HuH-7 (cell line): ENCODE data around the gene DPEP3.
"Not testable (repeated sequence)": the region's sequence is repeated elsewhere in the genome, so short reads cannot be mapped to it uniquely, and the experiment has no call there.

ENCODE experiments used
- DNase-seq: peaks from one replicate; pipeline ENCODE4 v3.0.0; 2011; ENCODE audit warnings: low spot score

DPEP3 gene

DNA sequence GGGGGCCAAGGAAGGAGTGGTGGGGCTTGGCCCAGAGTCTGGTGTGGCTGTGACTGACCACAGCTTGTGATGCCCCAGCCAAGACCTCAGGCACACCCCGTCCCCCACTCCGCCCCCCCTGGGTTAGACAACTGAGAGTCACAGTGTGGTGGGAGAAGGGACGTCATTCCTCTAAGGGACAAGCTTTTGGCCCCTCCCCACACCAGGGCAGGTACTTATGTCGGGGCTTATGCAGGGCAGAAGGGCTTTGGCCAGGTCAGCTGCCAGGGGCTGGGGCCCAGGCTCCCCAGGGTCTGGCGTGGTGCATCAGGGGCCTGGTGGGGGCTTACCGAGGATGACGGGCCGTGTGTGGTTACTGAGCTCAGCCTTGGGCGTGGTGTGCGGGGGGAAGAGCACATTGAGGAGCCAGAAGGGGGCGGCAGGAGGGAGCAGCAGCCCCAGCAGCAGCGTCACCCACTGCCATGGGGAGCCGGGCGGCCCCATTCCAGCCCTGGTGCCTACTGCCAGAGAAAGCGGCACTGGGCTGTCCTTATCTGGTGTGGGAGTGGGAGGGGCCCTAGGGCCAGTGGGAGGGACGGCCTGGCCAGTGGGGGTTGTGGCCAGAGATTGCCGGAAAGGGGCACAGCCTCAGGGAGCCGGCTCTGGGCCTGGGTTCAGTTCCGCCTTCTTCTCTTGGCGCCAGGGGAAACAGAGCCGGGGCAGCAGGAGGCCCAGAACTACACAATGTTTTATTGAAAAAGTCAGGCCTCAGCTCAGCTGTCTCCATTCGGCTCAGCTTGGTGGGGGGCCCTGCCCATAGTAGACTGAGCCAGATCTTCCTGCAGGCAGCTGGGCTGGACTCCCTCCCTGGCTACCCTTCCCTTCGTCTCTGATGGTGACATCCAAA lies 36.4 kb downstream of the DPEP3 start, which contains the start of gene LCAT:
Gene LCAT, minus strand, starts transcription at position 502 of the 886 bp plus-strand sequence. Its CDS starts 19 bp downstream, at position 483.
- DNase-seq, result no peak

DNA sequence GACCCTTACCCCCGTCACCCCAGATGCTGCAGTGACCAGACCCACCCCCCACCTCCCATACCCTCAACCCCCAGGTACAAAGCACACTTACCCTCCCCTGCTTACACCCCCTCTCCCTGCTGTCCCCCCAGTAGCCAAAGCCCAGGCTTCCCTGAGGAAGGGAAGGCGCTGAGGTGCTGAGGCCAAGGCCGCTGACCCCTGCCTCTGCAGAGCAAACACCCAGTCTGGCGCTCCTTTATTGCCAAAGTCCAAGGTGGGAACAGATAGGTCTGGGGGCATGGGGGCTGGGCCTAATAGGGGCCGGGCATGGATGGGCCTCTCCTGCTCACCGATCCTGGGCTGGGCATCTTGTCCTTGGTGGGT lies 37.1 kb downstream of the DPEP3 start:
- DNase-seq, result no peak

DNA sequence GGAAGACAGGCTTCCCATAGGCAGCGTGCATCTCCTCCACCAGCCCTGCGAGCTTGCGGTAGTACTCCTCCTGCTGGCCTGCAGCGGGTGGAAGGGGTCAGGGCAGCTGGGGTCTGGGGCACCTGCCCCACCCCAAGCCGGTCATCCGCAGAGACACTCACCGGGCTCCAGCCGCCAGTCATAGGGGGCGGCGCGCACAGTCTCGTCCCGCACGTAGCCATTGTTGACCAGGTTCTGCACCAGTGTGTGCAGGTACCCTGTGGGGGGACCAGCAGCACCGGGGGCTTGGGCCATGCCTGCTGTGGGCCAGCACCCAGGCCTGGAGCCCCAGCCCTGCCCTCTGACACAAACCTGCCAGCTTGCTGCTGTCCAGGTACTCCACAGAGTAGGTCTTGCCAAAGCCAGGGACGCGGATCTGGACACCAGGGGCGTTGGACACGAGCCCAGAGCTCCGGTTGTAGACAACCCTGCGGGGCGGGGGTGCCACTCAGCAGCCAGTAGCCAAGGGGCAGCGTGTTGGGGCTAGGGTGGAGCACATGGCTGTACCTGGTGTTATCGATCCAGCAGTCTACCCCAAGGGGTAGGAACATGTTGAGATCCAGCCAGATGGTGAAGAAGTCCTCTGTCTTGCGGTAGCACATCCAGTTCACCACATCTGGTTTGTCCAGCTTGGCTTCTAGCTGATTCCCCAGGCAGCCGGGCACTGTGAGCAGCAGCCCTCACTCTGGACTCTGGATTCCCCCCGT lies 37.6 kb downstream of the DPEP3 start:
- no peak for DNase-seq

DNA sequence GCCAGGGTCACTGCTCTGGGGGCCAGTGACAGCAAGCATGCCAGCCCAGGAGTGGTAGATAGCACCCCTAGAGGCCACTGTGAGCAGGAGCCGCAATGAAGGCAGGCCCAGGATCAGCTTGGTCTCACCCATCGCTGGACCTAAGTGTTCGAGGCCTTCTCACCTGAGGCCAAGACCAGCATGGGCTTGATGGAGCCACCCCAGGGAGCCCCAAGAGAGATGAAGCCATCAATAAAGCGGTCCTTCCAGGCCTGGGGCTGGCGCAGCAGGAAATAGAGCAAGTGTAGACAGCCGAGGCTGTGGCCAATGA lies 38.1 kb downstream of the DPEP3 start:
- DNase-seq, result peak; percentile 96

DNA sequence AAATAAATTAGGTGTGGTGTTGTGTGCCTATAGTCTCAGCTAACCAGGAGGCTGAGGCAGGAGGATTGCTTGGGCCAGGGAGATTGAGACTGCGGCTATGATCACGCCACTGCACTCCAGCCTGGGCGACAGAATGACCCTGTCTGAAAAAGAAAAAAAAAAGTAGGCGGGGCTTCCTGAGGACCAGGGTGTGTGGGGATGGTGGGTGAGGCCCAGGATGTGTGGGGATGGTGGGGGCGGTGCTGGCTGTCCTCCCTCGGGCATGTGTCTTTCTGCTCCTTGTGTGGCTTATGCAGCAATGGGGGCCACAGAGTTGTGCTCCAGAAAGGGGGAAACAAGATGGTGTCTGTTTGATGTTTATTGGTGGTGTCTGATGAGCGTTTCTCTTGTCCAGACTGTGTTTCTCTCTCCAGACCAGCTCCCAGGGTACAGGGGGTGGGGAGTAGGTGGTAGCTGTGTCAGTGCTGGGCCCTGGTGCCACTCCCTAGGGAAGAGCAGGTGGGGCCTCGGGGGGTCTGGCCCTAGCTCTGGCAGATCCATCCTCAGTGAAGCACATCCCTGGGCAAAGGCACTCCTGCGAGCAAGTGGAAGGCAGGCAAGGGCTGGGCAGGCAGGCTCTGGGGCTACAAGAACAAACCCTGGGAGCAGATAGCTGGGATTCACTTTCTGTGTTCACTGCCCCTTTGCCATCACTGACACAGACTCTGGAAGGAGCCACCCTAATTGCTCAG lies 38.7 kb downstream of the DPEP3 start:
- DNase-seq, result no peak

DNA sequence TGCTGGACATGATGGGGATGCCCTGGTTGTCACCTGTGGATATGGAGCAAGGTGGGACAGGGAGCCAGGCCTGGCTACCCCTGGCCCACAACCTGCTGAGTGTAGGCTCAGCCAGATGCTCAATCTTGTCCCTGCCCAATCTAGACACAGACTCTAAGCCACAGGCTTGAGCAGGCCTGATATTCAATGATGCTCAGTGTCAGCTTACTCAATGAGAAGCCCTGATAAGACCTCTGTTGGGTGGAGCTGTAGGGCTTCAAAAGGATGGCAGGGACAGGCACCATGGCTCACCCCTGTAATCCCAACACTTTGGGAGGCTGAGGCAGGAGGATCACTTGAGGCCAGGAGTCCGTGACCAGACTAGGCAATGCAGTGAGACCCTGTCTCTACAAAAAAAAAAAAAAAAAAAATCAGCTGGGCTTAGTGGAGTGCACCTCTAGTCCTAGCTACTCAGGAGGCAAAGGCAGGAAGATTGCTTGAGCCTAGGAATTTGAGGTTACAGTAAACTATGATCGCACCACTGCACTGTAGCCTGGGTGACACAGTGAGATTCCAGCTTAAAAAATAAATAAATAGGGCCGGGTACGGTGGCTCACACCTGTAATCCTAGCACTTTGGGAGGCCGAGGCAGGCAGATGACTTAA lies 39.7 kb downstream of the DPEP3 start:
- no peak for DNase-seq

DNA sequence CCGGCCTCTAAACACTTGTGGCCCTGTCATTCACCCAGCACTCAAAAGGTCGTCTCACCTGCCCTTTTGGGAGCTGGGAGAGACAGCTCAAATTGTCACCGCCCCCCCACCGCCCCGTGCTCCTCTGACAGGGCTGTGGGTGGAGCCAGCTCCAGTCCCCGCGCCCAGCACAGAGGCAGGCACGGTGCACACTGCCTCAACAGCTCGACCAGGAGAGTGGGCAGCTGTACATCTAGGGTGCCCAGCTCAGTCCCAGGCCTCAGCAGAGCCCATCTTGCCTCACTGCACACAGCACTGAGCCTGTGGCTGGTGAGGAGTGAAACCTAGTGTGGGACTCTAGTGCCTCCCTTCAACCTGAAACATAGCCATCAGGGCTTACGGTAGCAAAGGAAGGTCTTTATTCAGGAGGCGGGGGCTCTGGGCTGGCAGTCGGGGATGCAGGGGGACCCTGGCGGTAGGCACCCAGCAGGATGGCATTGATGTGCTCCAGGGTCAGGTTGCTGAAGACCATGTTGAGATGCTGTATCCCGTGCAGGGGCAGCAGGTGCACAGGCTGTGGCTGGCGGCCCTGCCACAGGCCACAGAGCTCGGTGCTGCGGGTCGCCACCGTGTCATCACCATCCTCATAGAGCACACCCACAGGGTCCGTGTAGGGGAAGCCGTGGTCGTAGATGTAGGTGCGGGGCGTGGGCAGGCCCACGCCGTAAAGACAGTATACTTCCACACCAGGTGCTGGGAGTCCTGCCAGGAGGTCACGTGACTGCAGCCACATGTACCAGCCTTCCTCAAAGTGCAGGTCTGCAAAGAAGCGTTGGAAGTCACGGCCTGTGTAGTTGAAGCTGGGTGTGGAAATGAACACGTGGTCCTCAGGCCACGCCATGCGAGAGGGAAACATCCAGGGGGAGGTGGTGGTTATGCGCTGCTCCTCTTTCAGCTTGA lies 40.5 kb downstream of the DPEP3 start:
- no peak for DNase-seq

DNA sequence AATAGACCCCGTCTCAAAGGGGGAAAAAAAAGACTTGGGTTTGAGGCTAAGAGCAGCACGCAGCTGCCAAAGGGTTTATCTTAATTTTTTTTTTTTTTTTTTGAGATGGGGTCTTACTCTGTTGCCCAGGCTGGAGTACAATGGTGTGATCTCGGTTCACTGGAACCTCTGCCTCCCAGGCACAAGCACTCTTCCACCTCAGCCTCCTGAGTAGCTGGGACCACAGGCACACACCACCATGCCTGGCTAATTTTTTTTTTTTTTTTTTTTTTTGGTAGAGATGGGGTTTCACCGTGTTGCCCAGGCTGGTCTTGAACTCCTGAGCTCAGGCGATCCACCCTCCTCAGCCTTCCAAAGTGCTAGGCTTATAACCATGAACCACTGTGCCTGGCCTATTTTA lies 42.6 kb downstream of the DPEP3 start:
- DNase-seq, result not testable (repeated sequence)

DNA sequence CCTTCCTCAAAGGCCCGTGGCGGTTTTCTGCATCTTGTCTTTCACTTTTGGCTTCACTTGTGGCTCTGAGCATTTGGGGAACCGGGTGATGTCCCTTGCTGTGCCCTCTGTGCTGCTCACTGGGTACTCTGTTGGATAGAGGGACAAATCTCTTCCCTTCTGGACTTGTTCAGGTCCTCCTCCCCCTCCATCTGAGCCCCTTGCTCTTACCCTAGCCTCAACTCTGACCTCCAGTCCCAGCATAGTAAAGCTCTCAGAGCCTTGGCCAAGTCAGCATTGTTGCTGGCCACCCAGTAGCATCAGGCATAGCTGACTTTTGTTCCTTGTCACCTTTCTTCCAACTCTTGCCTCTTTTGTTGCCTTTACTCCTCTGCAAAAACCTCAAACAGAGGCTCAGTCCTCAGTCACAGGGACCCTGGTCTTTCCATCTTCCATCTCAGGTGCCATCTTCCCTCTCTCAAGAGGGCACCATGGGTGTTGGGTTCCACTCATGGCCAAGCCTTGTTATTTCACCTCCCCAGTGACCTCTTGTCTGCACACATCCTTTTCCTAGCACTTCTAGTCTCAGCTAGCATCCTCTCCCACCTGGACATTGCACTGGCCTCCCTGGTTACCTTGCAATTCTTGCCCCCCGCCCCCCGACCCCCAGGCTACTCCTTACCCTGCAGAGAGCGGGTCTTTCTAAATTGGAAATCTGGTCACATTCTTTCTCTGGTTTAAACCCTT lies 43.3 kb downstream of the DPEP3 start:
- peak; percentile 53 for DNase-seq

DNA sequence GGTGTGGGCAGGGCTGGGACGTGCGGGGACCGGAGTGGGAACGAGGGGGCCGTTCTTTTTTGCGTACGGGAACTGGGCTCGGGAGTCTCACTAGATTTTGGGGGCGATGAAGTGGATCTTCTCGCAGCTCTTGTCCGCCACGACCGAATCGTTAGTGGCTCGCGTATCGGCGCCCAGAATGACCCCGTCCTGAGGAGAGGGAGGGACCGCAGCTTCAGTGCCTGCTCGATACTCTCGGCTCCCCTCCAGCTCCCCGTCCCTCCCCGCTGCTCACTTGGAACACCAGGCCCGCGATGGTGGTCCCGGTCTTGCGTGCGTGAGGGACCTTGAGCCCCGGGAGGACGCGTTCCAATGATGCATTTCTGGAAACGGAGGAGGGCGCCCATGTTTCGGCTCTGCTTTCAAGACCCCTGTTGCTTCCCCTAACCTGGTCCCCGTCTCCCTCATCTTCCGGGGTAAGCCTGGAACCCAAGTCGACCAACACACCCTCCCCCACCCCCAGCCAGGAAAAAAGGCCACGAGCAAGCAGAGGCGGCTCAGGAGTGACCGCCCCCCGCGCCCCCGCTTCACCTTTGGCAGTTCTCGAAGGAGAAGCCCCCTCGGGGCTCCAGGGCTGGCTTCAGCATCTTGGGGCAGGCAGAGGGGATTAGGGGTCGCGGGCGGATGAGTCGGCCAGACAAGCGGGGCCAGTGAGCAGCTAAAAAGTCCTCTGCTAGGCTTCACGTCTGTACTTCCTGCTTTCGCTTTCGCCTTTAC lies 44.0 kb downstream of the DPEP3 start, which contains the start of gene PSMB10:
Gene PSMB10, minus strand, starts transcription at position 727 of the 756 bp plus-strand sequence. Its CDS starts 101 bp downstream, at position 626.
- peak; percentile 73 for DNase-seq

DNA sequence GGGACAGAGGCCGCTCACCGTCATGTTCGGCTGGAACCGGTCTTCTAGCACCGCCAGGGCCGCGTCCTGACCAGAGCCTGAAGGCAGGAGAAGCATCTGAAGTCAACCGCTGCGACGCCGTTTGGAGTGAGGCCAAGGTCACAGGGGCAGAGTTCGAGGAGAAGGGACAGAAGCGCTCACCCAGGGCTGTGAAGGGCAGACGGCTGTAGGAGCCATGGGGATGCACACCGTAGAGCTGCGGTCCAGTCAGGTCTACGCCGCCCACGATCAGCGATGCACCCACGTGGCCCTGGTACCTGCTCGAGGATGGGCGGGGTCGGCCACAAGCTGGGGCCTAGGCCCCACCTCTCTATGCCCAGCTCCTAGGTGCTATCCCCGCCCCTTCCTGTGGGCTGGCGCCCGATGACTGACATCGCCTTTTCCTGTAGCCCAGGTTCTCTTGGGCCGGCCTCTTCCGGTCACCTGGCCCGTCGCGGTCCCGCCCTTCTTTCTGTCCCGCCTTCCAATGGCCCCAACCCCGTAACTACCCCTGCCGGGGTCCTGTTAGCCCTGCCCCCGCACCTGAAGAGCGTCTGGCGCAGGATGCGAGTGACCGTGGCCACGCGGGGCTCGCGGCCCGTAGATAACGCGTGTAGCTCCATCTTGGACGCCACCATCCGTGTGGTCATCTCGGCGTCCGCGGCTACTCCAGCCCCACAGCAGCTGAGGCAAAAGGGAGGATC lies 44.7 kb downstream of the DPEP3 start:
- peak; percentile 100 for DNase-seq

DNA sequence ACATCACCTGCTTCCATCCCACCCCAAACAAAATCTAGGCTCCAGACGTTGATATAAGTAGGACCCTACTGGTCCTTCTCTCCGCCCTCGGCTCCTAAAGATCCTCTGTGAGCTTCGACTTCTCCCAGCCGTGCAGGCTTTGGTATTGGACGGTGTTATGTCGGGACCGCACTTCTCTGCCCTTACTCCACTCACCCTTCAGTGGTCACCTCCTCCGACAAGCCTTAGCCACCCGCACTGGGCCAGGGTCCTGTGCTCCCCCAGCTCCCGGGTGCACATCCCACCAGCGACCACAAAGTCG lies 45.2 kb downstream of the DPEP3 start:
- DNase-seq, result no peak

DNA sequence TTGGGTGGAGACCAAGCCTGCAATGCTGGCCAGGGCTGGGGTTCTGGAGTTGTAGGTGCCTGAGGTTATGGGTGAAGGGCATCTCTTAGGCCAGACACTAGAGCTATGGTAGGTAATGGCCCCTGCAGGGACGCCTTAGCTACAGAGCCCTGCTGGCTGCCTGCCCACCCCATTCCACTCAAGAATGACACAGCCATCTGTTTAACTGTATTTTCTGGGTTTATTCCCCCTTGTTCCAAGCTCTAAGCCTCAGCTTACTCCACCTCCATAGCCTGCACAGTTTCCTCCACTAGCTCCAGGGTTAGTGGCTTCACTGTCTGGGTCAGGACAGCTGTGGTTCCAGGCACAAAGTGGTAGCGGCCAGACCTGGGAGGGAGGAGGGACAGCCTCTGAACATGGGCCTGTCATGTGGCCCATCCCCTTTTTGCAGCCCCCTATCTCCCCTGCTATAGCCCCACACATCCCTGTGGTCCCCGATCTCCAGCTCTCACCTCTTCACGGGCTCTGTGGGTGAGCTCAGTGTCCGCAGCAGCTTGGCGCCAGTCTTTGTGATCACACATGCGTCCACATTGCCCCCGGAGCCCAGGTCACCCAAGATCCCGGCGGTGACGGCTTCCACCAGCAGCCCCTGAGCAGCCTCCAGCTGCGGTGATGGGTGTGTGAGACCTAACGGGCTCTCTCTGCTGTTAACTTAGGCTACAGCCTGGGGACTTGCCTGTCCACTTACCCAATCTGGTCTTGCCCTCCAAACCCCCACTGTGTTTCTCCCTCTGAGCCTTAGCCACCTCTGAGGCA lies 45.8 kb downstream of the DPEP3 start:
- DNase-seq, result no peak

DNA sequence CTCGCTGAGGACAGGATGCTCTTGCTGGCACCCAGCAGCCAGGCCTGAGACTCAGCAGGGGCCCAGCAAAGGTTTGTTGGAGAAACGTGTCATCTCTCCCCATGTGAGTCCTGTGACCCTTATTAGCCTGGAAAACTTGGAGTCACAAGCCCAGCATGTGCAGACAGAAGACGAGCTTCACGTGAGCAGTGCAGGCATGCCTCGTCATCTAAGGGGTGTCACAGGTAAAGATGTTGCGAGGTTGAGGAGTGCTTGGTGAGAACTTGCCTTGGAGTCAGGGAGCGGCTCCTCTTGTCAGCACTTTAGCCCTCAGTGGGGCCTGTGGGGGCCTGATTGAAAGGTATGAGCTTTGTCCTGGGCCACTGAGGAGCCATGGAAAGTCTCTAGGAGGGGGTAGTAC lies 46.5 kb downstream of the DPEP3 start:
- DNase-seq, result no peak

DNA sequence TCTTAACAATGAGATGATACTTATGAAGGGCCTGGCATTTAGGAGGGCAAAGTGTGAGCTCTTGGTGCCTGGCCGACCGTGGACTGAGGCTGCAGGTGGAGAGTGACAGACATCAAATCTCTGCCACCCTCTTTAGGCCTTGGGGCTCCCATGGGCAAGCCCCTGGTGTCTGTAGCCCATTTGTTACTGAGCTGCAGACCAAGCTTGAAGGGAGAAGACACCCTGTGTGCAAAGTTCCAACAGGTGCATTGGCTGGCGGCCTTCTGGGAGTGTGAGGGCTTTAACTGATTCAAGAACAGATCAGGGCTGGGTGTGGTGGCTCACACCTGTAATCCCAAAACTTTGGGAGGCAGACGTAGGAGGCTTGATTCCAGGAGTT lies 47.8 kb downstream of the DPEP3 start:
- no peak for DNase-seq

DNA sequence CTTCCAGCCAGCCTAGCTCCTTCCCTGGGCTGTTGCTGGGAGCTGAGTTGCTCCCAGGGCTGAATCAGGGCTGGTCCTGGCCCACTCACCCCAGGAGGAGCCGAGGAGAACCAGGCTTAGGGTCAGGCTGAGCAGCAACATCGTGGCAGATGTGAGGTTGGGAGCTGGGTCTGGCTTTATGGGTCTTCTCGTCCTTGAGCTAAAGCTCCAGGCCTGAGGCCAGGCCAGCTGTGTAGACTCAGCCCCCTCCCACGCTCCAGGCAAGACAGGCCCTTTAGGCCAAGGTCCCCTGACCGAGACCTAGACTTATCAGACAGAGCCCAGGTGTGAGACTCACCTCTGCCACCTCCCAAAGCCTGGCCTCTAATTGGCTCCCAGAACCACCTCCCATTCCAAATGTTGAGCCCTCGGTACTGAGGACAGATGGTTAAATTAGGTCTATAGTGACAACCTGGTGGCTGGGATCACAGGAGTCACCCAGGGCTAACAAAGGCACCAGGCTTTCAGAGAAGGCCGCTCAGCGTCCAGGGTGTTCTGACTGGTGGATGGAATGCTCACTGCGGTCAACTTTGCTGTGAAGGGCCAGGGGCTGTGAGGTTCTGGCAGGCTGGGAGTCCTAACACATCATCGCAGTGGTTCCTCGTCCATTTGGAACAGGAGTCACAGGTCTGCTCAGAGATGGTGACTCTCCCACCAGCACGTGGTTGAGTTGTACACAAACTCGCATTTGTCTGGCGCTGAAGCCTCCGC lies 48.4 kb downstream of the DPEP3 start, which contains the start of gene CTRL:
Gene CTRL, minus strand, starts transcription at position 151 of the 750 bp plus-strand sequence. Its CDS starts 10 bp downstream, at position 141.
- no peak for DNase-seq

DNA sequence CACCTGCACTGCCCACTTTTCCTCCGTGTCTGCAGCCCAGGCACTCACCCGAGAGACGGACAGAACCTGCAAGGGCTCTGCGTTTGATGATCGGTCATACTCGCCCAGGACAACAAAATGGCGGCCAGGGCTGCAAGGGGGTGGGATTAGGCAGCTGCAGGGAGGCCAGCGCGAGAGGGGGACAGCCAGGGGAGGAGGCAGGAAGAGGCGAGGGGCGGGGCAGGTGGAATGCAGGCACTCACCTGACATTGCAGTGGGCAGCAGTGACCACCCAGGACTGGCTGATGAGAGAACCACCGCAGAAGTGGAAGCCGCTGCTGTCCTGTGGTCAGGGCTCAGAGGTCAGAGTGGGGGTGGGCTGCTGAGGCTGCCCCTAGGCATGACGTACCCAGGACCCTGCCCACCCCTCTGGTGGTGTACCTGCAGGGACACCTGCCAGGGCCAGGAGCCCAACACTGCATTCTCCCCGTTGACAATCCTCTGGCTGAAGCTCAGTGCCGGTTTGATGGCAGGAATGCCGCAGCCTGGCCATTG lies 49.6 kb downstream of the DPEP3 start:
- no peak for DNase-seq
